ENCODE measurements around the gene PSRC1. TPM values are rescaled to one million over a fixed set of nuclear protein-coding genes. Genes with fewer than 3 reads are reported as not detected.

Gene PSRC1
- total and polyA plus RNA-seq, 12 donors: 0.52 to 13.2 (median 2.5) TPM

- Histone ChIP-seq H3K27me3 (no peaks in the 10 kb centered on the region), H3K4me3 (no peak overlapping the region), H3K9me3 (replicated peaks in 1 of 3) (no peaks in the 10 kb centered on the region), H3K27ac (no peak overlapping the region), H3K4me1 (replicated peaks in 1 of 2) (peaks cover 0 to 26% of the 10 kb centered on the region in 2 donors), H3K36me3 (replicated peaks in 1 of 2) (no peaks in the 10 kb centered on the region)
- no peak for DNase-seq
- intact Hi-C loops (cut with DNase I): no loop called here
- WGBS, 4 donors: 69 to 88% (median 76%) methylated on average over 11 to 16 of the region's 16 CpGs
- no peak for TF ChIP-seq POLR2A (IDR thresholded peaks at IDR 0.05)
- TF ChIP-seq CTCF (IDR thresholded peaks at IDR 0.05): no peak
These were observed 17.8 kb upstream of the PSRC1 start for GRCh38 chr1:109300650-109301151.

GRCh38 chr1:109299558-109300343, 16.8 kb upstream of the PSRC1 start:
- H3K4me1 ChIP-seq (replicated peaks in 1 of 2): peaks cover 0 to 20% of the 10 kb centered on the region in 2 donors
- no peak for TF ChIP-seq CTCF (IDR thresholded peaks at IDR 0.05)
- peak overlapping the region in 2 of 5 donors; percentile 66 to 82 for H3K27ac ChIP-seq
- 67 to 76% (median 70%) methylated on average over 16 to 20 of the region's 20 CpGs for WGBS, 4 donors
- H3K4me3 ChIP-seq: no peak overlapping the region
- no peaks in the 10 kb centered on the region for H3K36me3 ChIP-seq (replicated peaks in 1 of 2)
- no peaks in the 10 kb centered on the region for H3K9me3 ChIP-seq (replicated peaks in 1 of 3)
- H3K27me3 ChIP-seq: no peaks in the 10 kb centered on the region
- peak in 3 of 7 donors; percentile 12 to 63 (median 24) for DNase-seq
- intact Hi-C loops (cut with DNase I): no loop called here

GRCh38 chr1:109298666-109299557, 16.0 kb upstream of the PSRC1 start:
- Histone ChIP-seq H3K27me3 (no peaks in the 10 kb centered on the region), H3K4me3 (no peak overlapping the region), H3K4me1 (replicated peaks in 1 of 2) (peaks cover 0 to 20% of the 10 kb centered on the region in 2 donors), H3K27ac (peak overlapping the region in 2 of 5 donors; percentile 66 to 82), H3K36me3 (replicated peaks in 1 of 2) (no peaks in the 10 kb centered on the region), H3K9me3 (replicated peaks in 1 of 3) (no peaks in the 10 kb centered on the region)
- peak in 5 of 7 donors; percentile 52 to 81 (median 62) for DNase-seq
- intact Hi-C loops (cut with DNase I): no loop called here
- no peak for TF ChIP-seq POLR2A (IDR thresholded peaks at IDR 0.05)
- TF ChIP-seq CTCF (IDR thresholded peaks at IDR 0.05): no peak
- 44 to 49% (median 46%) methylated on average over 11 of the region's 11 CpGs for WGBS, 4 donors

- H3K27ac ChIP-seq: no peak overlapping the region
- H3K36me3 ChIP-seq (replicated peaks in 1 of 2): no peaks in the 10 kb centered on the region
- DNase-seq: no peak
- 92 to 96% (median 94%) methylated on average over 15 to 16 of the region's 16 CpGs for WGBS, 4 donors
- no peak overlapping the region for H3K4me3 ChIP-seq
- H3K27me3 ChIP-seq: no peaks in the 10 kb centered on the region
- no peaks in the 10 kb centered on the region for H3K9me3 ChIP-seq (replicated peaks in 1 of 3)
- TF ChIP-seq CTCF (IDR thresholded peaks at IDR 0.05) (no peak), POLR2A (IDR thresholded peaks at IDR 0.05) (no peak)
- intact Hi-C loops (cut with DNase I): no loop called here
- H3K4me1 ChIP-seq (replicated peaks in 1 of 2): peaks cover 0 to 20% of the 10 kb centered on the region in 2 donors
These were observed 13.8 kb upstream of the PSRC1 start for GRCh38 chr1:109296782-109297181.
